IPS-NIHi11 (cell line): Measurements from ENCODE around the gene GSPT2.
"Not testable (repeated sequence)": the region's sequence is repeated elsewhere in the genome, so short reads cannot be mapped to it uniquely, and the experiment has no call there.

Experiments
- DNase-seq: peaks from one replicate; pipeline ENCODE4 v3.0.0; 2012; ENCODE audit warnings: mixed read lengths, low spot score

Gene GSPT2

DNA sequence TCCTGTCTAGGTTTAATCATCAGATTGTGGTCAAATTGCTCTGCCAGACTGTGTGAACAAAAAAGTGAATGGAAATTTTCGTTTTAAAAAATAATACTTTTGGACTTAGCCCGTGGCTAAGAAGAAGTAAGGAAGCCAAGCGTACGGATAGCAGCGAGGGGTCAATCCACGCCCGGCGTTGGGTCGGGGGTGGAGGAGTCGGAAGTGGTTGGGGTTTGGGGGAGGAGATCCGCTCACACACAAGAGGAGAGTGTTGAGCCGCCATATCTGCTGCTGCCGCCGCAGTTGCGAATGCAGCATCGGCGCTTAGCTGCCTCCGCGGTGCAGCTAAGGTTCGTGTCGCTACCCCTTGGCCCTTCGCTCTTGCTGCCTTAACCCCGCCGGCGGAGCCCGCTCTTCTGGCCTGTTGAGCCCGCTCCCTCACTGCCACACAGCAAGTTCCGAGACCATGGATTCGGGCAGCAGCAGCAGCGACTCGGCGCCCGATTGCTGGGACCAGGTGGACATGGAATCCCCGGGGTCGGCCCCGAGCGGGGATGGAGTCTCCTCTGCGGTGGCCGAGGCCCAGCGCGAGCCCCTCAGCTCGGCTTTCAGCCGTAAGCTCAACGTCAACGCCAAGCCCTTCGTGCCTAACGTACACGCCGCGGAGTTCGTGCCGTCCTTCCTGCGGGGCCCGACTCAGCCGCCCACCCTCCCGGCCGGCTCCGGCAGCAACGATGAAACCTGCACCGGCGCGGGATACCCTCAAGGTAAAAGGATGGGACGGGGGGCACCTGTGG lies at the start of gene GSPT2:
GSPT2 (plus strand) TSS at position 264 of the 779 bp plus-strand sequence; CDS start at position 449, 185 bp downstream.
- peak; percentile 43 for DNase-seq

DNA sequence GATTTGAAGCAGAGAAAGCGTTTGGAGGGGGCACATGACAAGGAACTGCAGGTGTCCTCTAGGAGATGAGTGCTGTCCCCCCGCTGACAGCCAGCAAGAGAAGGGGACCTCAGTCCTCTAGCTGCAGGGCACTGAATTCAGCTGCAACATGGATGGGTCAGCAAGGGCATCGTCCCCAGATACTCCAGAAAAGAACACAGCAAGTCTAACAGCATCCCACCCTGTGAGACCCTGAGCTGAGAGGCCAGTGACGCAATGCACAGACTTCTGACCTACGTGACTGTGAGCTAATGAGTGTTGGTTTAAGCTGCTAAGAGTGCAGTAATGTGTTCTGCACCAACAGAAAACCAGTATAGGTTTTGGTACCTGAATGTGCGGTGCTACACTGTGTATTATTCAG lies 49.0 kb upstream of the GSPT2 start:
- DNase-seq, result no peak

DNA sequence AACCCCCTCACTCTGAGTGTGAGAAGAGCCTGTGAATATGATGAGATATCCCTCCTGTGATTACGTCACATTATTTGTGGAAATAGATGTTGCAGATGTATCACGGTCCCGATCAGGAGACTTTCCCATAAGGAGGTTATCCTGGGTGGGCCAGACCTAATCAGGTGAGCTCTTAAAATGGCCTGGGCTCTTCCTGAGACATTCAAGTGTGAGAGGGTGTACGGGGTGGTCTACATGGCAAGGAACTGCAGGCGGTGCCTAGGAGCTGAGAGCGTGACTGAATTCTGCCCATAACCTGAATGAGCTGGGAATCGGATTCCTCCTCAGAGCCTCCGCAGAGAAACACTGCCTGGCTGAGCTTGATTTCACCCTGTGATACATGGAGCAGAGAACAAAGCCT lies 45.8 kb upstream of the GSPT2 start:
- no peak for DNase-seq

DNA sequence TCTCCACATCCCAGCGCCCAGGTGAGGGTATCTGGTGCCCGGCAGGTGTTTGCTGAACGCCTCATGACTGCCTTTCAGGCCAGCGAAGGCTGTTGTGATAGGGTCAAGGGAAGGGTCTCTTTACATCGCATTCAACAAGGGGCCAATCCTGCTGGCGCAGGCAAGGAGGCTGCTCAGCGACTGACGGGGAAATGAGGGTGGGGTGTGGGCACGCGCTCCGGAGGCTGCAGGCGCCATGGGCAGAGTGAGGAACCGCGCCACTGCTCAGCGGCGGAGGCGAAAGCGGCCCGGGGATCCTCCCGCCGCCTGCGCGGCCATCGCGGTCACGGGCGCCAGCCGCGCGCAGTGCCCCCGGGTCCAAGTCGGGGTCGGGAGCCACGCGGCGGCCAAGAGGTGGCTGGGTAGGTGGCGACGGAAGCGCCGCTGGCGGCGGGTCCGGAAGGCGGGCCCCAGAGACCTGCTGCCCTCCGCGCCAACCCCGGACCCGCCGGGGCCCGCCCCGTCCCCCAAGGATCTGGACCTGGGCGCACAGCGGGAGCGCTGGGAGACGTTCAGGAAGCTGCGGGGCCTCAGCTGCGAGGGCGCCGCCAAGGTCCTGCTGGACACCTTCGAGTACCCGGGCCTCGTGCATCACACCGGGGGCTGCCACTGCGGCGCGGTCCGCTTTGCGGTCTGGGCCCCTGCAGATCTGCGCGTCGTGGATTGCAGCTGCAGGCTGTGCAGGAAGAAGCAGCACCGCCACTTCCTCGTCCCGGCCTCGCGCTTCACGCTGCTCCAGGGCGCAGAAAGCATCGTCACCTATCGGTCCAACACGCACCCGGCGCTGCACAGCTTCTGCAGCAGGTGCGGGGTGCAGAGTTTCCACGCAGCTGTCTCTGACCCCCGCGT lies 32.7 kb upstream of the GSPT2 start, which contains the start of gene CENPVL1:
CENPVL1 (plus strand) TSS at position 236 of the 888 bp plus-strand sequence; CDS start at position 236, 0 bp downstream.
- DNase-seq, result not testable (repeated sequence)

DNA sequence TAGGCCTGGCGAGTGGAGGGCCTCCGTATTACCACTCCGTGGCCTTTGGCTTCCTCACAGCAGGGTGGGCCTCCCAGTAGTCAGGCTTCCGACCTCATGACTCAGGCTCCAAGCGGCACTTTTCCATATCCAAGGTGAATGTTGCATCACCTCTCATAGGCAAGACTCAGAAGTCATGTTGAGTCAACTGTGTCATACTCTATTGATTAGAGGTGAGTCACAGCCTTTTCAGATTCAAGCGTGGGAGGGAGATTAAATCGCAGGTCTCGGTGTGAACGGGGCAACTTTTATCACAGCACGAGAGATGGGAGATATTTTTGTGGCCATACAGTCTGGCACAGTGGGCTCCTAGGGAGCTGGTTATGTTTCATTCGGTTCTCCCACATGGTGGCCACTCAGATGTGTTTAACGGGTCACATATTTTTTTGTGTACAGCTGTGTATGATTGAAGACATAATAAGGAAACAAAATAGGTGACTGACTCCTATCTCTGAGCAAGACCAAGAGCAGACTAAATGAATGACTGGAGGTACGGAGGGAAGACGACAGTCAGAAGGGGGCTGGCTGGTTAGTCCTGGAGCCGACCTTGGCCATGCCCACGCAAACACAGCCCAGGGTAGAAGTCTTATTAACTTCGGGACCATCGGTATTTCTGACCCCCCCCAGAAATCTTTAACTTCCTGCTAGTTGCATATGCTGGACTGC lies 30.1 kb upstream of the GSPT2 start:
- DNase-seq, result not testable (repeated sequence)

DNA sequence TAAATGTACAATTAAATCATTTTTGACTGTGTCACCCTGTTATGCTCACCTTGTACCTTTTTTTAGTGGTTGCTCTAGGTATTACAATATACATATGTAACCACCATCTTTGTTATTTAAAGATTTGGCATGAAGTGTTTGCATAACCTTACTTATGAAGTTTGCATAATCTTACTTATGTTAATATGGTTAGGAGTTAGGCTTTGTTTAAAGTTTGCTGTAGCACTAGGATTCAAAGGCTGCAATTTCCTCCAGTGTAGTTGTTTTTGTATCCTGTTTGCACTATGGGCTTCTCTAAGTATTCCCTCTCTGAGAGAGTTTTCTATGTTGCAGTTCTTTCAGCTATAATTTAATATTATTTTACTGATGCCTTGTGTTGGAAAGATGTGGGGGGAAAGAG lies 15.0 kb upstream of the GSPT2 start:
- no peak for DNase-seq

DNA sequence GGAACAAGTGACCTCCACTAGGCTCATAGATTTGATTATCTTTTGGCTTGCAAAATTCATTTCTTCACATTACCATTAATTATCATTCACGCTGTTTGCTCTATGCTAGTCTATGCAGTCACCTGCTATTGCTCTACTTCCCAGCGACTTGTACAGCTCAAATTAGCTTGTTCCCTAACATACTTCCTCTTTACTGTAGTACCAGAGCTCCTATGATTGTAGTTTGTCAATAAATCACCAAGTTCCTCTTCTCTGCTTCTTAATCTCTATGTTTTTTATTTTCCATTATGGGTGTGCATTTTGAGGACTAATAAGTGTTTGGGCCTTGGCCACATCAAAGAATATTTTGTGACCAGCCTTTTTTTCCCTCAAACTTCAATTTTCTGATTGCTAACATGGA lies 6.2 kb upstream of the GSPT2 start:
- DNase-seq, result no peak

DNA sequence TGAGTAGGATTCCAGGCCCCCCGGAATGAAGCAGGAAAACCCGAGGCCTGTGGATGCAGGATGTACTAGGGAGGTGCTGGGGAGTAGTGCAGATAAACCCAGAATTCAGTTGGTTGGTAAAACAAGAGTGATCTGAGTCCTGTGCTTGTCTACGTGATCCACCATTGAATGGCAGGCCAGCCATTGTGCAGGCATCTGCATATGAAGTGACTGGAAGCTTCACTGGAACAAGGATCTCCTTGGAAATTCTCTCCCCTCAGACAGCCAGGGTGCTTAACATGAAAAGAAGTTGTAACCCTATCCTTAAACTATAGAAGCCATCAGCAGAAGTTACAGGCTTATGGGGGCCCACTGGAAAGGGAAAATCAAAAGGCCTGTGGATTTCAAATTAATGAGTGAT lies 656 bp upstream of the GSPT2 start:
- DNase-seq, result peak; percentile 43

DNA sequence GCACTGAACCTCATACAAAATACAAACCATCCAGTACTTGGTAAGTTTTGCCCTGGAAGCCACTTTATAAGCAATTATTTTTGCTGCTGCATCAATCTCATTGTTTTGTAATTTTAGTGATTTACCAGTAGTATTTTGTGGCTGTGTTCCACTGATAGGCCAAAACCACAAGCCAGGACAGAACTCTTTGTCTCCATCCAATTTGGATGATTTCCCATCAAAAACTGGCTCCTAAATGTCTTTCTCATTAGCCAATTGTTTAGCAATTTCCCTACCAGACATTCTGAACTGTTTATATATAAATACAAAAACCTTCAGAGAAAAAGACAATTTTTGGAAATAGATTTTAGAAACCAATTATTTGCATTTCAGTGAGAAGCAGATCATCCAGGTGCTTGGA lies 4.4 kb downstream of the GSPT2 start:
- DNase-seq, result no peak

DNA sequence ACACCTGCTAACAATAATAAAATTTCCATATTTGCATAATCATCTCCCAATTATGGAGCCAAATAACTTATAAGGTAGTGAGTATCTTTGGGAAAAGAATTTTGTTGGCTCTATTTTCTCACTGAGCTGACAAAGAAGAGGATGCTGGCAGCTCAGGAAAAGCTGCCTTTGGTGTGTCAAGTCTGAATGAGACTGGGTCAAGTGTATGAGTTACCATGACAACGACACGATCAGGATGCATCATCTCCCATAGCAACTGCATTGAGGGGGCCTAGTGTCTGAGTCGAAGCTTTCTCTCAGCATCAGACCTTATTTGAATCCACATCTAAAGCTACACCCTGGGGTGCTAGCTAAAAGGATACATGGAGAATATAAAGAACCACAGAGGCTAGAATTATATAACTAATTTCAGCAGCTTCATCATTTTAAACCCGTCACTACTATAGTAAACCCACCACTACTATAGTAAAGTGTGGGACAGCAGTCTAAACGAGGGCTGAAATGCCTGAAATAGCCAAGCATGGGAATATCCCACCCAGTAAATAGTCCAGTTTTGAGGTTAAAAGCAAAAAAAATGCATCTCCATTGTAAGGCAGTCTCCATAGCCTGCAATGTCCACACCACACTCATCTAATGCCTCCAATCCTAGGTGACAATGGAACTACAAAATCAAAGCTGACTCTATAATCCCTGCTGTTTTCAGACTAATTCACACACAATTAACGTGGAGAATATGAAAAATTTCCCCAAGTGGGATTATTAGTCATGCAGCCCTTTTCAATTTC lies 16.0 kb downstream of the GSPT2 start:
- DNase-seq, result peak; percentile 18

DNA sequence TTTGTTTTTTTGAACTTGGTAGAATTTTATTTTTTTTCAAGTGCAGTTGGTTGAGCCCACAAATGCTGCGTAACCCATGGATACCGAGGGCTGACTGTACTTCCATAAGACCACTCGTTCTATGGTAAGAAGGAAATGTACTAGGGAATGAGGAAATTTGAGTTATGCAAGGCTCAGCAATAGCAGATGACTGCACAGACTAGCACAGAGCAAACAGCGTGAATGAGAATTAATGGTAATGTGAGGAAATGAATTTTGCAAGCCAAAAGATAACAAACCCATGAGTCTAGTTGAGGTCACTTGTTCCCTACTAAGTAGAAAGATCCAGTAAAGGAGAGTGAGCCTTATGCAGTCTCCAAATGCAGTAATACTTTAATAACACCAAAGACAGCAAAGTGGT lies 17.4 kb downstream of the GSPT2 start:
- DNase-seq, result no peak

DNA sequence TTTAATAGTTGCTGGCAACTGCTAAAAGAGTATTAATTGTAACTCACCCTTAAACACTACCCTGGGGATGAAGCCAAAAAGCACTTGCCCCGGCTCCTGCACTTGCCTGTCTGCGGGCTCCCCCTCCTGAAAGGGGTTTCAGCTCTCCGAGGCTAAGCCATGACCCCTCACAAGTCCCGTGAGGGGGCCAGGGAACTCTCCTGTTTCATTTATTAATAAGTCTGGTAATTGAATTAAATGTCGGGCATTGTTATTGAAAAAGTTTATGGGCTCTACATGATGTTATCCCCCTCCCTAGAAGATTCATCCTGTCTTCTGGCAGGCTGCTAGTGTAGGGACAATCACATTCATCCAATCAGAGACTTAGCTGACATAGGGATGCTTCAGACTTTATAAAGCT lies 23.3 kb downstream of the GSPT2 start:
- no peak for DNase-seq

DNA sequence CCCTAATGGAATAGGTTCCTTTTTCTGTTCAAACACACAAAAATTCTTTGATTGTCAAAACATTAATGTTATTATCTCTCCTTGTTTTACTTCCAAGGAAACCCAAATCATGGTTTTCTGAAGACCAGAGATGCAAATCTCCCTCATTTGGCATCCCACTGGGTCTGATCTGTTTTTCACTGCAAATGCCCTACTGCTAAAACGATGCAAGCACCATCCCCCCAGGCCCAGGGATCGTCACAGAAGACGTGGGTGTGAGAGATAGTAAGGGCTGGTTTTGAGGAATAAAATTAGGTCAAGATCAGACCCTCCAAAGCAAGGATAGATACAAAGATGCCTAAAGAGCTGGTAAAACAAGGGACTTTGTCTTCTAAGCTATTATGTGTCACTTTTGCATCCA lies 33.6 kb downstream of the GSPT2 start:
- DNase-seq, result peak; percentile 8

DNA sequence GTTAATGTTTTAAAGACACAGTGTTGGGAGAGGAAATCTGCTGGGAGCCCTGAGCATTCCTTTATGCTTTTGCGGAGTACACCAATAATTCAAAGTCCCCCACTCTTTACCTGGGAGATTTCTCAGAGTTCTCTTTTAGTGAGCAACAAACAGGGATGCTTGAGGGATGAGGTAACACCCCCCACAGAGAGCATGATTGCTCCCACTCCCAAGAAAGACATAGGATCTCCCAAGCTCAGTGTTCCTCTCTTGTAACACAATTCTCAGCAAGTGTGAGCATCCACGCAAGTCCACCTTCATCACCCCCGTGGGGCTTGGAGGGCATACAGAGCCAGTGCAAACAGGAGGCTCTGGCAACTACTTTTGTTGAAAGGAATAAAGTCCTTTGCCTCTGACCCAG lies 36.1 kb downstream of the GSPT2 start:
- DNase-seq, result peak; percentile 10

DNA sequence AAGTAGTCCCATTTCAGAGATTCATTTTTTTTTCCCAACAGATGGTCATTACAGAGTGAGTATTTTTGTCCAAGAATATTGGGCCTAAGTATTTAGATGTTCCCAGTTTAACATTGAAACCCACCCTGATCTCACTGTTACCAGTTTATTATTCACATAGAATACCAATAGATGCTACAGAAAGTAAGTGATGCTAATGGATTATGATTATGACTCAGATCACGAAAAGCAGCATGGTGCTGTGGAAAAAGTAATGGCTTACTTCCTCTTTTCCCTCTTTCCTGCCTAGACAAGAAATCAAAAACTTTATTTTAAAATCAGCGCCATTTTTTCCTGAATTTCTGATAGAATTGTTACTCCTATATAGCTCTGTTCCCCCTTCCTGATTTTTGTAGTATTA lies 51.9 kb downstream of the GSPT2 start:
- no peak for DNase-seq
